Kasumi-1 (cell line): ENCODE results near the gene CRIM1.

Experiments
- DNase-seq, 2 experiments: peaks; one replicate each; lab custom pipeline; 2025; lab: John Stamatoyannopoulos, UW

CRIM1 gene

GRCh38 chr2:36482576-36483214, 127.1 kb downstream of the CRIM1 start:
- no peak for DNase-seq

GRCh38 chr2:36483290-36483689, 127.7 kb downstream of the CRIM1 start:
- no peak for DNase-seq

- DNase-seq: no peak
Observed at GRCh38 chr2:36484454-36484853, 128.9 kb downstream of the CRIM1 start.

DNA sequence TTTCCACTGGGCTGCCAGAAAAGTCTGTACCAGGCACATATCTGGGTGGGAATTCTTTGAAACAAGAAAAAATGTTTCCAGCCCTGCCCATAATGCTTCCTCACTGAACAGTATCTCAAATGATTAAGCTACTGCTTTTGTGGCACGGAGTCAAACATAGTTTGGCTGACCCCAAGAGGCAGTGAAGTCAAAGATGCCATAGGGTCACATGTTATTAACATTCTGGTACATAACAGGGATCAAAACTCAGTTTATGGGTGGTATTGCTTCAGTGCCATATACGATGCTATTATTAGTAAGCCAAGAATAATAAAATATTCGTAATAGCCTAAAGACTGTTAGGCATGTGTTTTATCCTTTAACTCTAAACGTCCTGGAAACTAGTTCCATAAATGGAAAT, 129.9 kb downstream of the CRIM1 start:
- no peak for DNase-seq

DNA sequence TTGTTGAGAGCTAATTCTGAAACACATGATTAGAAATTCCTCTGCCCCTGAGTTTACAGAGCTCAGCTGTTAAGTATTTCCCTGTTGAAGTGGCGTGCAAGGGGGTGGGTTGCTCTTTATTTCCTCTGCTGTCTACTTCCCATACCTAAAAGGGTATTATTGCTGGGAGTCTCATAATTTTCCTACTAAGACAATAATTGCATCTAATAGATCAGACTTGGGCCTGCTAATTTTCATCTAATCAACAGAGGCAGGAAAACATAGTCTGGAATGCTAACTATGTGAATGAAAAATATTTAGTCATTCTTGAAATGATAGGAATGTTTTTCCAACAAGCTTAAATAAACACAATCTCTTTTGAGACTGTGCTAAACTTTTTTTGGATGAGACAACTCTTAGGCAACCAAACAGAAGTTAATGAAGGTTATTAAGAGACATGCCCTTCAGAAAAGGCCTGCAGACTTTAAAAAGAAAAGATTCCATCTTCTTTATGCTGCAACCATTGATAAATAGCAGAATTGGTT, 131.0 kb downstream of the CRIM1 start:
- DNase-seq: no peak

DNA sequence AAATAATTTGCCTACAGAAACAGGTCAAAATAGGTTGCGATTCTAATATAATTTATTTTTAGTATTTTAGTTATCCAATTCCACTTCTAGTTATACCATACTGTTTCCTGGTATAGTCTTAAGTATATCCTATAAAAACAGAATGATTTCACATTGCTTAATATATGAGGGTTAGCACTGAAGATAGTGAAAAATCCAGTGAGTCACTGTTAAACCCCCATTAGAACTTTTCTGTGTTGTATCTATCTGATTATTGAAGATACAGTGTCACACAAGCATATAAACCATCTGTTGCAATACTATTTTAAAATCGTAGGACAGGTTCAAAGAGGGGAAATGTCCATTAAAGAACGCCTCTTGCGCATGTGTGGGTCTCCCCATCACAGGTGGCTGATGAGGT, 132.4 kb downstream of the CRIM1 start:
- DNase-seq: no peak

GRCh38 chr2:36489281-36489680, 133.7 kb downstream of the CRIM1 start:
- no peak for DNase-seq

- DNase-seq: no peak
Observed at GRCh38 chr2:36490749-36491148, 135.2 kb downstream of the CRIM1 start.

DNA sequence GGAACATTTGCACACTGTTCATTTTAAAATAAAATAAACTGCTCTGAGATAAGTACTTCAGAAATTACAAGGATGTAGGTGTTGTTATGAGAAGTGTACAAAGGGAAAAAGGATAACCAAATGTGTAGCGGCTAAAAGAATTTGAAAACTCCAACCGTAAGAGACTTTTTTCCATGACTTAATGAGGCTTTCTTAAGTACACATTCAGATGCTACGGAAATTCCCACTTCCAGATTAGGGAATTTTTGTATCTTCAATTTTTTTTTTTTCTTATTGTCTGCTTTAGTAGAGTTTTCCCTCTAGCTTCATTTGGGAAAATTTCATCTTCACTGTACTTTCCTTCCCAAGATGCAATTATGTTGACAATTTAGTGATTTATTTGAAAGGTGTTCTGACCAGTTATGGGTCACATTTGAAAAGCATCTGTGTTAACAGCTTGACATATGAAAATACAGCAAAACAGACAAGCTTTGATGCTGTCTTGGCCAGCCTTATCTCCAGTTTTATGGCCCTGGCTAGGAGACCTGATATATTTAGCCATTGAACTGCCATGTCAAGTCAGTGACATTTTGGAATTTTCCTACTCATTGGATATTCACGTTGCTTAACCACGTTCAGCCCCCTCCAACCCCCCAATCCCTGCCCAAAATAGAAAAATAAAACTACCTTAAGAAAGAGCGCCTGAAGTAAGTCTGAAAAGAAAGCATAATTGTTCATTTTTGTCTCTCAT, 136.8 kb downstream of the CRIM1 start:
- no peak for DNase-seq

DNA sequence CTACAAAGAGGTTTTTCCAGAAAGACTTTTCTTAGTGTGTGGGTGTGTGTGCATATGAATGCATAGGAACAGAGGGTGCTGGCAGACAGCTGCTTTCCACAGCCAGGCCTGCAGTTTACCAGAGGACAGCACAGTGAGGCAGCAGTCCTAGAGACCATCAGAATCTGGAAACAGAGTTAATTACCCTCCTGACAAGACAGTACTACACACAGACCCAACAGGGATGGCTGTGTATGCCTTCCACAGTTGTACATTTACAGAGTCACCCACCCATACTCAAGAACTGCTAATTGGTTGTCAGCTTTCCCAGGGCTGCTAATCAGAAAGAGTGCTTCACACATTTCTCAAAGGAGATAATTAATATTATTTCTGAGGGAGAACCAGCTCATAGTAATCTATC, 137.7 kb downstream of the CRIM1 start:
- no peak for DNase-seq

GRCh38 chr2:36497570-36498163, 142.1 kb downstream of the CRIM1 start:
- no peak for DNase-seq

DNA sequence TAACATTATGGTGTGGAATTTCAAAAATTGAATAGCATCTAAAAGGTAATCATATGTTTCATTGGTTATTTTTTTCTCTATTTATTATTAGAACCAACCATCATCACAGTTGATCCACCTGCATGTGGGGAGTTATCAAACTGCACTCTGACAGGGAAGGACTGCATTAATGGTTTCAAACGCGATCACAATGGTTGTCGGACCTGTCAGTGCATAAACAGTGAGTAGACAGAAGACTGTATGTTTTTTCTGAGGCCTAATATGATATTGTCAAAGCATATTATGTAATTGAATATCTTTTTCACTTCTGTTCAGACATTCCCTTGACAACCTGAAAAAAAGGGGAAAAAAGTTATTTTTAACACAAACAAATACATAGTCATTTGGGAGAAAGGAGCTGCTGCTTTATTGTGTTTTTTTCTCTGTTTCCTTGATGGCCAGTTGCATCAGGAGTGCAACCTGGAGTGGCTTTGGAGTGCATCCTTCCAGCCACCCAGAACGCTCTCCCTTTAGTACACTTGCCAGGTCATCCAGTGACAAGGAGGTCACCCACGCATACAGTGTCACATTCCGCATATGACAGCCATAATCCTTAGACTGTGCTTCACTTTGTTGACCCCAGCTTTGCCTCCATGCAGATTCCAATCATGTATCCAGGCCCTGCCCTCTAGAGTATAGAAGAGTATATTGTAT, 143.7 kb downstream of the CRIM1 start:
- no peak for DNase-seq

- no peak for DNase-seq
Observed at GRCh38 chr2:36500072-36500471, 144.5 kb downstream of the CRIM1 start.

- no peak for DNase-seq
Observed at GRCh38 chr2:36502081-36502480, 146.5 kb downstream of the CRIM1 start.

- peak; percentile 40 to 71 for DNase-seq
Observed at GRCh38 chr2:36507408-36507812, 151.8 kb downstream of the CRIM1 start.

DNA sequence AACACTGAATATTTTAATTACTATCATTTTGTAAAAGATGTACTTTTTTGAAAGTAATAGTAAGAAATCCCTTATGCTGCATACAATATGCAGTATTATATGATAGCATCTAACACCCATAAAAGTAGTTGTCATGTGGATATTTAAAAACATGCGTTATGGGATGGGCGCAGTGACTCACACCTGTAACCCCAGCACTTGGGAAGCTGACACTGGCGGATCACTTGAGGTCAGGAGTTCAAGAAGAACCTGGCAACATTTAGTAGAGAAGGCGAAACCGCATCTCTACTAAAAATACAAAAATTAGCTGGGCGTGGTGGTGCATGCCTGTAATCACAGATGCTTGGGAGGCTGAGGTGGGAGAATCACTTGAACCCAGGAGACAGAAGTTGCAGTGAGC, 153.5 kb downstream of the CRIM1 start:
- DNase-seq: no peak

GRCh38 chr2:36511858-36512603, 156.5 kb downstream of the CRIM1 start:
- no peak for DNase-seq

DNA sequence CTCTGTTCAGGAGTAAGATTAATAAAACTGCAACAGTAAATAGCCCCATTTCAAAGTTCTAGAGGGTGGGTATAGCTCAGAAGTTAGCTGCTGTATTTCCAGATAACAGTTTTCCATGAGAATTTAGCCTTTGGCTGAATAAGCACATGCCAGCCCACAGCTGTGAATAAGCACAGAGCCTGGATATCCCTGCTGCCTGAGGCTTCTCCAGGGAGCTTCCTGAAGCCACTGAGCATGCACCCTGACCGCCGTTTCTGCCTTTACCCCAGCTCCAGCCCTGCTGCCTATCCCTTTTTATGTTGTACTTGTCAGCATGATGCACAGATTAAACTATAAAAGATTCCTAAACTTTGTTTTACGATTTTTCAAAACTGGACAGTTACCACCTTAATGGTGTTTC, 157.1 kb downstream of the CRIM1 start:
- no peak for DNase-seq

GRCh38 chr2:36513661-36514060, 158.1 kb downstream of the CRIM1 start:
- no peak for DNase-seq

DNA sequence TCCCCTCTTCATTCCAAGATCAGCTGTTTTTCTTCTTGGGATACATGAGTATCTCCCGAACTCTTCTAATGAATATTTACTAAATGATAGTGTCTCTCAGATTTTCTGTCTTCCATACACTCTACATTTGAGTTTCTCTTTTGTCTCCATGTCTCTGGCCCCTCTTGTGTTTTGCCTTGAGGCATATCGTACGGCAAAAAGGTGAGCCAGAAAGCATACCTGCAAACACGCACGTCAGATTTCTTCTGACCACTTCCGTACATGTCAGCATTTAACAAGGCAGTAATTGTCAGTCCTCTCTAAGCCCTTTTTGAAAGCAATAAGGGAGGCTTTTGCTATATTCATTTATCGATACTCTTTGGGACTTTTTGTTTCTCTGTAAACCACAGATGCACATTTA, 160.0 kb downstream of the CRIM1 start:
- no peak for DNase-seq

DNA sequence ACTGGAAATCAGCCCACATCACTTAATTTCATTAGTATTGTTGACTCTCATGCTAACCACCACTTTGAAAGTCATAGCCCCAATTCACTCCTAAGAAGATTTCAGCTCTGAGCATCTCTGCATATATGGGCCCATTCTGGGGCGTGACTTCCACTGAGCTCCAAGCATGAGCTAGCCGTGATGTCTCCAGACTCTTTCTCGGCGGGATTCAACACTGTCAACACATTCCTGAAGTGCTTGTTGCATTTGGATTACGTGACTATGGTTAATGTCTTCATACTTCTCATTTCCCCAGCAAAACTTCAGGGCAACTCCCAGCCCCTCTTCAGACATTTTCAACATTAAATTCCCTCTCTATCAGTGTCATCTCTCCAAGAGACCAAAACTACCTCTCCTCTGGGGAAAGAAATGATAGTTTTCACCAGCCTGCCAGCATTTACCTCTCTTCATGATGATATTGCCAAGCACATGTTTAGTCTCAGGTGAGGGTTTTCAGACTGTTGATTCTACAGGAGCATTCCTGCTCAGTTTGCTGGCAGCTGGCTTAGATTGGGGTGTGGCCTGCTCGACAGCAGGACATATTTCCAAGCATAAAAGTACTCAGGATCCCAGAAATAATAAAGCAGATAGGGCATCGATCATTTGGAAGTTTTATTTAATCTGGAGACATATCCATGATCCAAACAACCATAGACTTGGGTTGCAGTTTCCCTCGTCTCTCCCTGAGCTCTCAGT, 160.7 kb downstream of the CRIM1 start:
- DNase-seq: no peak
